Colonic mucosa (tissue), 4 donors: ENCODE measurements around the gene MRGPRD. TPM values are rescaled to one million over a fixed set of nuclear protein-coding genes. Genes with fewer than 3 reads are reported as not detected.
A peak's percentile ranks its signal among the peaks of the same experiment; 100 is the strongest.

Experiments
- DNase-seq: peaks from one replicate; pipeline ENCODE4 v3.0.0-alpha.2; 2020
- H3K27ac ChIP-seq: fragments of 200-600 bp; one replicate; pipeline ENCODE4 v1.8.0; 2021
- H3K27me3 ChIP-seq: fragments of 200-600 bp; one replicate; pipeline ENCODE4 v1.8.0; 2021
- H3K36me3 ChIP-seq: fragments of 200-600 bp; one replicate; pipeline ENCODE4 v1.8.0; 2021
- H3K4me1 ChIP-seq: fragments of 200-600 bp; one replicate; pipeline ENCODE4 v1.8.0; 2021; ENCODE audit warnings: mild to moderate bottlenecking
- H3K4me3 ChIP-seq: fragments of 200-600 bp; one replicate; pipeline ENCODE4 v1.8.0; 2021
- H3K9ac ChIP-seq, 2 donors: one replicate each; pipeline ENCODE4 v1.7.0; 2013; ENCODE audit warnings: control low read depth in 2 of 2, low read depth in 2 of 2, low read length in 2 of 2
- H3K9me3 ChIP-seq: fragments of 200-600 bp; one replicate; pipeline ENCODE4 v1.8.0; 2021
- intact Hi-C: fragments of 100-400 bp; cut with DNase I; formaldehyde crosslinking; loops from one replicate; pipeline ENCODE4 v1.14.1; 2022
- total RNA-seq, 2 donors: library from RNA; stranded (reverse); fragmentation: NEBNext Ultra II Directional in 1 of 2; extraction: Animal tissue kit (Norgen Biotek cat#: 25700) in 1 of 2; gene quantifications; one replicate each; pipeline ENCODE4 v1.2.1, GENCODE V29; 2021
- TF ChIP-seq, protein P1 (sequence below): fragments of 200-600 bp; IDR thresholded peaks from one replicate; pipeline ENCODE4 v1.8.0; 2022; ENCODE audit warnings: antibody characterized with exemption, mild to moderate bottlenecking
- donor health status: healthy.
- donor health status: DM: no; HTN: no; CAD: no.
- donor health status: DM: no; HTN: no; CAD: no.

The MRGPRD gene
- total RNA-seq, 2 donors from 2014 or later: not detected

GRCh38 chr11:69018924-69019323 lies 38.1 kb upstream of the MRGPRD start:
- Histone ChIP-seq H3K36me3 (no peaks in the 10 kb centered on the region), H3K4me3 (no peak overlapping the region), H3K4me1 (no peaks in the 10 kb centered on the region), H3K27ac (no peak overlapping the region), H3K9me3 (no peaks in the 10 kb centered on the region), H3K27me3 (peaks cover 4% of the 10 kb centered on the region), H3K9ac (no peak overlapping the region)
- intact Hi-C loops: no loop called here
- TF ChIP-seq, protein P1, sequence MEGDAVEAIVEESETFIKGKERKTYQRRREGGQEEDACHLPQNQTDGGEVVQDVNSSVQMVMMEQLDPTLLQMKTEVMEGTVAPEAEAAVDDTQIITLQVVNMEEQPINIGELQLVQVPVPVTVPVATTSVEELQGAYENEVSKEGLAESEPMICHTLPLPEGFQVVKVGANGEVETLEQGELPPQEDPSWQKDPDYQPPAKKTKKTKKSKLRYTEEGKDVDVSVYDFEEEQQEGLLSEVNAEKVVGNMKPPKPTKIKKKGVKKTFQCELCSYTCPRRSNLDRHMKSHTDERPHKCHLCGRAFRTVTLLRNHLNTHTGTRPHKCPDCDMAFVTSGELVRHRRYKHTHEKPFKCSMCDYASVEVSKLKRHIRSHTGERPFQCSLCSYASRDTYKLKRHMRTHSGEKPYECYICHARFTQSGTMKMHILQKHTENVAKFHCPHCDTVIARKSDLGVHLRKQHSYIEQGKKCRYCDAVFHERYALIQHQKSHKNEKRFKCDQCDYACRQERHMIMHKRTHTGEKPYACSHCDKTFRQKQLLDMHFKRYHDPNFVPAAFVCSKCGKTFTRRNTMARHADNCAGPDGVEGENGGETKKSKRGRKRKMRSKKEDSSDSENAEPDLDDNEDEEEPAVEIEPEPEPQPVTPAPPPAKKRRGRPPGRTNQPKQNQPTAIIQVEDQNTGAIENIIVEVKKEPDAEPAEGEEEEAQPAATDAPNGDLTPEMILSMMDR: no peak
- no peak for DNase-seq

DNA sequence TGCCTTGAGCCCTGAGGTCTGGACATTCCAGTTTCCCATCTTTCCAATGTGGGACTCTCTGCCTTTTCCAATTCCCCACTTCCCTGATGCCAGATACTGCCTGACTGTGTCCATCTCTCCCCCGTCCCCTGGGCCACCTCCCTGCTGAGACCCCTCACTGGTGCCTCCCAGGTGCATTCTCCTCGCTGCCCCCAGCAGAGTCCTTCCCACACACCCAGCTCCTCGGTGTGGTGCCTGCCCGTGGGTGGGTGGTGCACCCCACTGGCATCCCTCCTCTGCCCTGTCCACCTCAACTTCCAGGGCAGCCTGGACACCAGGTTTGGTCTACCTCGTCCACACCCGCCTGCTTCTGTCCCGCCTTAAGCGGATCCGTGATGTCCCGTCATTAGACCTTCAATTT lies 37.2 kb upstream of the MRGPRD start:
- Histone ChIP-seq H3K9me3 (no peaks in the 10 kb centered on the region), H3K4me3 (no peak overlapping the region), H3K4me1 (no peaks in the 10 kb centered on the region), H3K36me3 (no peaks in the 10 kb centered on the region), H3K27me3 (peaks cover 11% of the 10 kb centered on the region), H3K9ac (no peak overlapping the region), H3K27ac (no peak overlapping the region)
- DNase-seq: no peak
- TF ChIP-seq, protein P1: no peak
- intact Hi-C loops: no loop called here

DNA sequence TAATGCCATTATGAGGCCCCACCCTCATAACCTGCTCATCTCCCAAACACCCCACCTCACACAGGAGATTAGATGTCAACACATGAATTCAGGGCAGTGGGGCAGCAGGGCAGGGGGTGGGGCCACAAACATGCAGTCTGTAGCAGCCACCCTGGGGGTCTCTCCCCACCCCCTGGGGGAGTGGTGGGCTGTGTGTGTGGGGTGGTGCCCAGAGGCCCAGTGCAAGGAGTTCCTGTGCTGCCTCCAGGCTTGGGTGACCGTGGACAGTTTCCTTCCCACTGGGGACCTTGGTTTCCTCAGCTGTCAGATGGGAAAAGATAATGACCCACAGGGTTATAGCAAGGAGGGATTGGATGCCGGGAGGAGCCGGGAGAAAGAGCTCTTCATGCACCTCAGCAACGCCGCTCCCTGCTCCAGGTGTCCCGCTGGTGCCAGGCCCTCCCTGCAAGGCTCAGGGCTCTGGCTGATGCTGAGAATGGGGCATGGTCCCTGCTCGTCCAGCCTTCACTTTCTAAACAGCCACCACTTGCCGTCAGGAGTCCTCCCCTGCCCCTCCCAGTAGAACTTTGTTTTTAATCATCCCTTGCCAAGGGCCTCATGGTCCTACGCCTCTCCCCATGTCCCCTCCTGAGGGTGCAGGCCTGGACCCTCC lies 34.2 kb upstream of the MRGPRD start:
- Histone ChIP-seq H3K4me1 (peaks cover 7% of the 10 kb centered on the region), H3K4me3 (no peak overlapping the region), H3K36me3 (no peaks in the 10 kb centered on the region), H3K27me3 (peaks cover 19% of the 10 kb centered on the region), H3K9ac (peak overlapping the region; percentile 26 to 35), H3K9me3 (no peaks in the 10 kb centered on the region), H3K27ac (peak overlapping the region; percentile 82)
- DNase-seq: no peak
- TF ChIP-seq, protein P1: no peak
- intact Hi-C loops: no loop called here

DNA sequence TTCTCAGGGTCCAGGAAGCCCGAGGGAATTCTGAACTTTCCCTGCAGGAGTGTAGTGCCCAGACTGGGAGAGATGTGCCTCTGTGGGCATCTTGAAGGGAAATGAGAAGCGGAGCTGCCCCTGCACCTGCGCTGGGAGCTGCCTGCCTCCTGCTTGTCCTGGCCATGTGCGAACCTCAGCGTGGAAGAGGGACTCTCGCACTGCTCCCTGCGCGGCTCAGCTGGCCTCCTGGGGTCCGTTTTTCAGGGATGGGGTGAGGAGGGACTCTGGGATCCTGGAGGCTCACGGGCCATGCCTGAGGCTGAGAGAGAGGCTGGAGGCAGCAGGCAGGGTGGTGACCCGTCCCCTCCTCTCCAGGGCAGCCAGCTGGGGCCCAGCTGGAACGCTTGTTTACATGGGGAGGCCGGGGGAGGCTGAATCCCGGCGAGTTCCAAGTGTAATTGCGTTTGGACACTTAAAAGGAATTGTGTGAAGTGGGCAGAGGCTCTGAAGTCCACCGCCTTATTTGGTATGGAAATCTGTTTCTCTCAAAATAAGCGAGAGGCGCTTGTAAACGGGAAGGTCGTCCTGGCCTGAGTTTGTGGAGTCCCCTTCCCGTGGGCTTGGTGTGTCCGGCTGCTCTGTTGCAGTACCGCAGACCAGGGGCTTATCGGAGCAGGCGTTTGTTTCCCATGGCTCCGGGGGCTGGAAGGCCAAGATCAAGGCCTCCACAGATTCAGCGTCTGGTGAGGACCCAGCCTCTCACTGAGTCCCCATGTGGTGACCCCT lies 33.5 kb upstream of the MRGPRD start:
- no peaks in the 10 kb centered on the region for H3K9me3 ChIP-seq
- intact Hi-C loops: no loop called here
- peak; percentile 49 for DNase-seq
- H3K4me1 ChIP-seq: peaks cover 7% of the 10 kb centered on the region
- TF ChIP-seq, protein P1: no peak
- H3K4me3 ChIP-seq: no peak overlapping the region
- H3K27ac ChIP-seq: peak overlapping the region; percentile 82
- H3K27me3 ChIP-seq: peaks cover 19% of the 10 kb centered on the region
- H3K36me3 ChIP-seq: no peaks in the 10 kb centered on the region
- peak overlapping the region; percentile 43 to 58 for H3K9ac ChIP-seq

GRCh38 chr11:69013009-69013951 lies 32.5 kb upstream of the MRGPRD start, which contains the start of gene MRGPRF:
TSS of gene MRGPRF (minus strand) at chr11:69013246. CDS start at chr11:69009901, 3,345 bp downstream.
- Histone ChIP-seq H3K27me3 (peaks cover 19% of the 10 kb centered on the region), H3K36me3 (no peaks in the 10 kb centered on the region), H3K9me3 (no peaks in the 10 kb centered on the region), H3K4me3 (peak within 1 kb of the TSS; percentile 31), H3K4me1 (peaks cover 10% of the 10 kb centered on the region), H3K9ac (peak within 1 kb of the TSS; percentile 78 to 81), H3K27ac (peak within 1 kb of the TSS; percentile 82)
- TF ChIP-seq, protein P1: no peak
- intact Hi-C loops: no loop called here
- DNase-seq: peak; percentile 81
